Measurements from ENCODE around the gene DNAH14.
"Not testable (repeated sequence)": the region's sequence is repeated elsewhere in the genome, so short reads cannot be mapped to it uniquely, and the experiment has no call there.

GRCh38 chr1:224885376-224885775 is 44.1 kb upstream of the DNAH14 start:
- TF ChIP-seq, protein P1, sequence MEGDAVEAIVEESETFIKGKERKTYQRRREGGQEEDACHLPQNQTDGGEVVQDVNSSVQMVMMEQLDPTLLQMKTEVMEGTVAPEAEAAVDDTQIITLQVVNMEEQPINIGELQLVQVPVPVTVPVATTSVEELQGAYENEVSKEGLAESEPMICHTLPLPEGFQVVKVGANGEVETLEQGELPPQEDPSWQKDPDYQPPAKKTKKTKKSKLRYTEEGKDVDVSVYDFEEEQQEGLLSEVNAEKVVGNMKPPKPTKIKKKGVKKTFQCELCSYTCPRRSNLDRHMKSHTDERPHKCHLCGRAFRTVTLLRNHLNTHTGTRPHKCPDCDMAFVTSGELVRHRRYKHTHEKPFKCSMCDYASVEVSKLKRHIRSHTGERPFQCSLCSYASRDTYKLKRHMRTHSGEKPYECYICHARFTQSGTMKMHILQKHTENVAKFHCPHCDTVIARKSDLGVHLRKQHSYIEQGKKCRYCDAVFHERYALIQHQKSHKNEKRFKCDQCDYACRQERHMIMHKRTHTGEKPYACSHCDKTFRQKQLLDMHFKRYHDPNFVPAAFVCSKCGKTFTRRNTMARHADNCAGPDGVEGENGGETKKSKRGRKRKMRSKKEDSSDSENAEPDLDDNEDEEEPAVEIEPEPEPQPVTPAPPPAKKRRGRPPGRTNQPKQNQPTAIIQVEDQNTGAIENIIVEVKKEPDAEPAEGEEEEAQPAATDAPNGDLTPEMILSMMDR (IDR thresholded peaks at IDR 0.05) = not testable (repeated sequence)
- not testable (repeated sequence) for TF ChIP-seq TCF7L2 (IDR thresholded peaks at IDR 0.05; ENCODE audit: low read depth, low read length); REST (IDR thresholded peaks at IDR 0.05; ENCODE audit: insufficient read depth in 1 of 2, low read depth in 2 of 2, low read length in 1 of 2); SIN3A (IDR thresholded peaks at IDR 0.05; ENCODE audit: borderline replicate concordance, insufficient read depth, low read depth, low read length)

Data from Panc1 (cell line).